Glutamatergic neuron (in vitro differentiated cells): Measurements from ENCODE around the gene MGAT5B. TPM values are rescaled to one million over a fixed set of nuclear protein-coding genes. Genes with fewer than 3 reads are reported as not detected.

Source experiments
- DNase-seq: peaks from one replicate; pipeline ENCODE4 v3.0.0; 2022
- H3K27ac Mint-ChIP-seq: one replicate; pipeline ENCODE4 v1.8.0; 2020; ENCODE audit warnings: mild to moderate bottlenecking, mixed read lengths, inconsistent platforms; ENCODE audit not compliant: unreplicated experiment
- H3K27me3 Mint-ChIP-seq: one replicate; pipeline ENCODE4 v1.8.0; 2020; ENCODE audit warnings: mild to moderate bottlenecking, moderate library complexity, mixed read lengths, inconsistent platforms; ENCODE audit not compliant: unreplicated experiment
- H3K36me3 Mint-ChIP-seq: one replicate; pipeline ENCODE4 v1.8.0; 2020; ENCODE audit warnings: mild to moderate bottlenecking, mixed read lengths, inconsistent platforms; ENCODE audit not compliant: unreplicated experiment
- H3K4me1 Mint-ChIP-seq: one replicate; pipeline ENCODE4 v1.8.0; 2020; ENCODE audit warnings: mild to moderate bottlenecking, low read depth, mixed read lengths, inconsistent platforms; ENCODE audit not compliant: unreplicated experiment
- H3K4me3 Mint-ChIP-seq: one replicate; pipeline ENCODE4 v1.8.0; 2020; ENCODE audit warnings: mild to moderate bottlenecking, mixed read lengths, inconsistent platforms; ENCODE audit not compliant: unreplicated experiment
- H3K9me3 Mint-ChIP-seq: one replicate; pipeline ENCODE4 v1.8.0; 2020; ENCODE audit warnings: mild to moderate bottlenecking, moderate library complexity, mixed read lengths, inconsistent platforms; ENCODE audit not compliant: unreplicated experiment
- CTCF ChIP-seq: fragments of 200-600 bp; sonication (generic); IDR thresholded peaks from one replicate; pipeline ENCODE4 v1.5.0; 2021; ENCODE audit not compliant: partially characterized antibody, unreplicated experiment
- total RNA-seq: library from RNA; stranded (reverse); fragmentation: NEBNext Ultra II Directional; extraction: Animal tissue kit (Norgen Biotek cat#: 25700); gene quantifications from one replicate; pipeline ENCODE4 v1.2.1, GENCODE V29; 2021; ENCODE audit not compliant: unreplicated experiment

Gene MGAT5B
- total RNA-seq, 1 donor from 2014 or later = 22.9 TPM

- Mint-ChIP-seq H3K9me3 (peaks cover 6% of the 10 kb centered on the region), H3K4me3 (no peak overlapping the region), H3K27me3 (peaks cover 12% of the 10 kb centered on the region), H3K4me1 (peaks cover 14% of the 10 kb centered on the region), H3K27ac (no peak overlapping the region), H3K36me3 (peaks cover 3% of the 10 kb centered on the region)
- TF ChIP-seq CTCF = no peak
- DNase-seq = no peak
These were observed 66.5 kb downstream of the MGAT5B start for GRCh38 chr17:76934561-76935320.

DNA sequence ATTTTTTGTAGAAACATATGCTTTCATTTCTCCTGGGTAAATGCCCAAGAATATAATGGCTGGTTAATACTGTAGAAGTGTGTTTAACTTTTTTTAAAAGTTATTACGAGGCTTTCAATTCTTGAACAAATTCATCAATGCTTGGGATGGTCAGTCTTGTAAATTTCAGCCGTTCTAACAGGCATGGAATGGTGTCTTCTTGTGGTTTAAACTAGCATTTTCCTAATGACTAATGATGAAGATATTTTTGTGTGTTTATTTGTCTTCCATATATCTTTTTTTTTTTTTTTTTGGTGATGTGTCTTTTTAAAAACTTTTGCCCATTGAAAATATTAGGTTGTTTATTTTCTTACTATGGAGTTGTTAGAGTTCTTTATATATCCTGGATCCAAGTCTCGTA is 67.1 kb downstream of the MGAT5B start:
- no peak for DNase-seq
- Mint-ChIP-seq H3K9me3 (peaks cover 4% of the 10 kb centered on the region), H3K4me1 (peaks cover 10% of the 10 kb centered on the region), H3K27ac (no peak overlapping the region), H3K27me3 (peaks cover 12% of the 10 kb centered on the region), H3K36me3 (peaks cover 3% of the 10 kb centered on the region), H3K4me3 (no peak overlapping the region)
- no peak for TF ChIP-seq CTCF

DNA sequence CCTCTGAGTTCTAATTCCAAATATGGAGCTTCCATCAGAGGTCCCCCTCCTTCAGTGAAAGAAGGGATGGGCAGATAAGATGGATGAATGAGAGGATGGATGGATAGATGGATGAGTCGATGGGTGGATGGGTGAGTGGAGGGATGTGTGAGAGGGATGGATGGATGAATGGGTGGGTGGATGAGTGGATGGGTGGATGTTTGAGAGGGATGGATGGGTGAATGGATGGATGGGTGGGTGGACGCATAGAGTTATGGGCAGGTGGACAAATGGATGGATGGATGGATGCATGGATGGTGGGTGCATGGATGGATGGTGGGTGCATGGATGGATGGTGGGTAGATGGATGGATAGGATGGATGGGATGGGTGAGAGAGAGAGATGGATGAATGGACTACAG is 69.0 kb downstream of the MGAT5B start:
- H3K27ac Mint-ChIP-seq = no peak overlapping the region
- peaks cover 3% of the 10 kb centered on the region for H3K36me3 Mint-ChIP-seq
- no peak overlapping the region for H3K4me3 Mint-ChIP-seq
- TF ChIP-seq CTCF = no peak
- no peak for DNase-seq
- peaks cover 8% of the 10 kb centered on the region for H3K4me1 Mint-ChIP-seq
- H3K9me3 Mint-ChIP-seq = peaks cover 6% of the 10 kb centered on the region
- H3K27me3 Mint-ChIP-seq = peaks cover 10% of the 10 kb centered on the region

GRCh38 chr17:76938009-76938408 is 69.8 kb downstream of the MGAT5B start:
- Mint-ChIP-seq H3K36me3 (peaks cover 3% of the 10 kb centered on the region), H3K9me3 (peaks cover 6% of the 10 kb centered on the region), H3K27ac (no peak overlapping the region), H3K27me3 (peaks cover 10% of the 10 kb centered on the region), H3K4me3 (no peak overlapping the region), H3K4me1 (peaks cover 9% of the 10 kb centered on the region)
- DNase-seq = no peak
- TF ChIP-seq CTCF = no peak

- no peak for DNase-seq
- no peak overlapping the region for H3K27ac Mint-ChIP-seq
- H3K9me3 Mint-ChIP-seq = peaks cover 5% of the 10 kb centered on the region
- TF ChIP-seq CTCF = no peak
- H3K36me3 Mint-ChIP-seq = peaks cover 3% of the 10 kb centered on the region
- peaks cover 2% of the 10 kb centered on the region for H3K27me3 Mint-ChIP-seq
- peaks cover 3% of the 10 kb centered on the region for H3K4me1 Mint-ChIP-seq
- H3K4me3 Mint-ChIP-seq = no peak overlapping the region
These were observed 72.1 kb downstream of the MGAT5B start for GRCh38 chr17:76940295-76940694.
